ENCODE measurements around the gene GSTP1. TPM values are rescaled to one million over a fixed set of nuclear protein-coding genes. Genes with fewer than 3 reads are reported as not detected.

The GSTP1 gene
- total and polyA plus RNA-seq, 9 of the 15 experiments (the other 6 are each of a cell fraction or from before 2014, with no cell fraction given): 592 to 2,150 (median 1,204) TPM

DNA sequence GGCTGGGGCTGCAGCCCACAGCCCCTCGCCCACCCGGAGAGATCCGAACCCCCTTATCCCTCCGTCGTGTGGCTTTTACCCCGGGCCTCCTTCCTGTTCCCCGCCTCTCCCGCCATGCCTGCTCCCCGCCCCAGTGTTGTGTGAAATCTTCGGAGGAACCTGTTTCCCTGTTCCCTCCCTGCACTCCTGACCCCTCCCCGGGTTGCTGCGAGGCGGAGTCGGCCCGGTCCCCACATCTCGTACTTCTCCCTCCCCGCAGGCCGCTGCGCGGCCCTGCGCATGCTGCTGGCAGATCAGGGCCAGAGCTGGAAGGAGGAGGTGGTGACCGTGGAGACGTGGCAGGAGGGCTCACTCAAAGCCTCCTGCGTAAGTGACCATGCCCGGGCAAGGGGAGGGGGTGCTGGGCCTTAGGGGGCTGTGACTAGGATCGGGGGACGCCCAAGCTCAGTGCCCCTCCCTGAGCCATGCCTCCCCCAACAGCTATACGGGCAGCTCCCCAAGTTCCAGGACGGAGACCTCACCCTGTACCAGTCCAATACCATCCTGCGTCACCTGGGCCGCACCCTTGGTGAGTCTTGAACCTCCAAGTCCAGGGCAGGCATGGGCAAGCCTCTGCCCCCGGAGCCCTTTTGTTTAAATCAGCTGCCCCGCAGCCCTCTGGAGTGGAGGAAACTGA, 731 bp downstream of the GSTP1 start (continued):
- TF ChIP-seq, protein P1, sequence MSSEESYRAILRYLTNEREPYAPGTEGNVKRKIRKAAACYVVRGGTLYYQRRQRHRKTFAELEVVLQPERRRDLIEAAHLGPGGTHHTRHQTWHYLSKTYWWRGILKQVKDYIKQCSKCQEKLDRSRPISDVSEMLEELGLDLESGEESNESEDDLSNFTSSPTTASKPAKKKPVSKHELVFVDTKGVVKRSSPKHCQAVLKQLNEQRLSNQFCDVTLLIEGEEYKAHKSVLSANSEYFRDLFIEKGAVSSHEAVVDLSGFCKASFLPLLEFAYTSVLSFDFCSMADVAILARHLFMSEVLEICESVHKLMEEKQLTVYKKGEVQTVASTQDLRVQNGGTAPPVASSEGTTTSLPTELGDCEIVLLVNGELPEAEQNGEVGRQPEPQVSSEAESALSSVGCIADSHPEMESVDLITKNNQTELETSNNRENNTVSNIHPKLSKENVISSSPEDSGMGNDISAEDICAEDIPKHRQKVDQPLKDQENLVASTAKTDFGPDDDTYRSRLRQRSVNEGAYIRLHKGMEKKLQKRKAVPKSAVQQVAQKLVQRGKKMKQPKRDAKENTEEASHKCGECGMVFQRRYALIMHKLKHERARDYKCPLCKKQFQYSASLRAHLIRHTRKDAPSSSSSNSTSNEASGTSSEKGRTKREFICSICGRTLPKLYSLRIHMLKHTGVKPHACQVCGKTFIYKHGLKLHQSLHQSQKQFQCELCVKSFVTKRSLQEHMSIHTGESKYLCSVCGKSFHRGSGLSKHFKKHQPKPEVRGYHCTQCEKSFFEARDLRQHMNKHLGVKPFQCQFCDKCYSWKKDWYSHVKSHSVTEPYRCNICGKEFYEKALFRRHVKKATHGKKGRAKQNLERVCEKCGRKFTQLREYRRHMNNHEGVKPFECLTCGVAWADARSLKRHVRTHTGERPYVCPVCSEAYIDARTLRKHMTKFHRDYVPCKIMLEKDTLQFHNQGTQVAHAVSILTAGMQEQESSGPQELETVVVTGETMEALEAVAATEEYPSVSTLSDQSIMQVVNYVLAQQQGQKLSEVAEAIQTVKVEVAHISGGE (CRISPR knock-in tag; IDR thresholded peaks at IDR 0.05): no peak
- TF ChIP-seq CCNT2 (IDR thresholded peaks at IDR 0.05; ENCODE audit: borderline replicate concordance, extremely low read depth, insufficient read length, low read depth, low read length): no peak
- 0 out of 2 replicates have a peak, but pooled peaks have one; percentile 12 for TF ChIP-seq GATAD2A (IDR thresholded peaks at IDR 0.05)
- TF ChIP-seq ZNF785 (CRISPR knock-in tag; IDR thresholded peaks at IDR 0.05): no peak
- 0 out of 2 replicates have a peak, but pooled peaks have one; percentile 17 for TF ChIP-seq ZNF766 (CRISPR knock-in tag; conservative IDR thresholded peaks at IDR 0.05)
- TF ChIP-seq FOXJ2 (tag; IDR thresholded peaks at IDR 0.05): 0 out of 2 replicates have a peak, but pooled peaks have one; percentile 18
- peak; percentile 21 for TF ChIP-seq TBP (optimal IDR thresholded peaks at IDR 0.05; ENCODE audit: low read depth, low read length)
- TF ChIP-seq TRIM24 (IDR thresholded peaks at IDR 0.05): no peak
- peak; percentile 39; the same call in 1 of the 2 replicates for TF ChIP-seq MYC (IDR thresholded peaks at IDR 0.05; ENCODE audit: low read depth, low read length)
- TF ChIP-seq MYC (CRISPR knock-in tag; IDR thresholded peaks at IDR 0.05; ENCODE audit: borderline replicate concordance, low read depth): no peak
- TF ChIP-seq ZC3H4 (CRISPR knock-in tag; IDR thresholded peaks at IDR 0.05; ENCODE audit: borderline replicate concordance): peak; percentile 27; the same call in 1 of the 2 replicates
- no peak for TF ChIP-seq GATAD2B (IDR thresholded peaks at IDR 0.05; ENCODE audit: borderline replicate concordance)
- TF ChIP-seq SAFB2 (IDR thresholded peaks at IDR 0.05; ENCODE audit: borderline replicate concordance, low read depth, low read length, severe bottlenecking): no peak
- peak; percentile 14 for TF ChIP-seq HNRNPLL (IDR thresholded peaks at IDR 0.05; ENCODE audit: low read depth, low read length, poor library complexity, severe bottlenecking)
- TF ChIP-seq KDM5B (IDR thresholded peaks at IDR 0.05; ENCODE audit: insufficient replicate concordance, low read depth, low read length): peak; percentile 33
- TF ChIP-seq ARHGAP35 (IDR thresholded peaks at IDR 0.05; ENCODE audit: partially characterized antibody): no peak
- no peak for TF ChIP-seq PHB (CRISPR knock-in tag; IDR thresholded peaks at IDR 0.05)
- peak in 1 of 2 experiments; percentile 68; a peak in 1 of 4 replicates for TF ChIP-seq SIN3A (IDR thresholded peaks at IDR 0.05; ENCODE audit: borderline replicate concordance in 2 of 2, control insufficient read depth in 1 of 2, low read depth in 2 of 2, low read length in 2 of 2)
- TF ChIP-seq GABPB2 (CRISPR knock-in tag; conservative IDR thresholded peaks at IDR 0.05): no peak
- no peak for TF ChIP-seq RBM22 (IDR thresholded peaks at IDR 0.05; ENCODE audit: low read depth, low read length, poor library complexity, severe bottlenecking)
- TF ChIP-seq MTA1 (IDR thresholded peaks at IDR 0.05; ENCODE audit: borderline replicate concordance): 0 out of 2 replicates have a peak, but pooled peaks have one; percentile 23
- TF ChIP-seq MED1 (CRISPR knock-in tag; IDR thresholded peaks at IDR 0.05; ENCODE audit: borderline replicate concordance): no peak
- TF ChIP-seq HDAC1 (IDR thresholded peaks at IDR 0.05): no peak
- TF ChIP-seq ZBTB1 (CRISPR knock-in tag; IDR thresholded peaks at IDR 0.05; ENCODE audit: borderline replicate concordance, low read depth): 0 out of 2 replicates have a peak, but pooled peaks have one; percentile 35
